HCT116 (cell line): ENCODE measurements around the gene MINDY4B.

Experiments
- CBX3 ChIP-seq: IDR thresholded peaks from 2 replicates; pipeline ENCODE4 v1.6.1; 2012; ENCODE audit warnings: low read depth
- EZH2 ChIP-seq: fragments of 200-600 bp; sonication (generic); IDR thresholded peaks from 2 replicates; pipeline ENCODE4 v1.6.1; 2017; ENCODE audit warnings: antibody characterized with exemption, mixed run types
- EZH2phosphoT487 ChIP-seq: fragments of 200-600 bp; IDR thresholded peaks from 2 replicates; pipeline ENCODE4 v1.6.1; 2018; ENCODE audit warnings: antibody characterized with exemption, borderline replicate concordance
- FOSL1 ChIP-seq: IDR thresholded peaks from 2 replicates; pipeline ENCODE4 v1.6.1; 2012; ENCODE audit warnings: low read depth
- POLR2A ChIP-seq: IDR thresholded peaks from 2 replicates; pipeline ENCODE4 v1.7.0; 2011; ENCODE audit warnings: borderline replicate concordance; ENCODE audit not compliant: insufficient read depth, insufficient read length; ENCODE audit errors: extremely low read depth
- POLR2AphosphoS5 ChIP-seq: IDR thresholded peaks from 2 replicates; pipeline ENCODE4 v1.6.1; 2011; ENCODE audit warnings: mild to moderate bottlenecking, low read depth, low read length, moderate library complexity
- SIN3A ChIP-seq: IDR thresholded peaks from 2 replicates; pipeline ENCODE4 v1.6.1; 2012; ENCODE audit warnings: low read depth
- SP1 ChIP-seq: IDR thresholded peaks from 2 replicates; pipeline ENCODE4 v1.6.1; 2012; ENCODE audit warnings: low read depth
- TCF7L2 ChIP-seq: IDR thresholded peaks from 2 replicates; pipeline ENCODE4 v1.7.0; 2011; ENCODE audit warnings: borderline replicate concordance, inconsistent platforms; ENCODE audit not compliant: insufficient read depth, insufficient read length; ENCODE audit errors: extremely low read depth
- ZFX ChIP-seq: fragments of 450-650 bp; IDR thresholded peaks from 2 replicates; pipeline ENCODE4 v1.6.1; 2017
- ZNF274 ChIP-seq: fragments of 200-500 bp; sonication (Bioruptor generic); IDR thresholded peaks from 2 replicates; pipeline ENCODE4 v1.6.1; 2014; ENCODE audit warnings: mild to moderate bottlenecking, low read depth, low read length, inconsistent platforms
- TF ChIP-seq, protein P1 (sequence below), 3 experiments: fragments of 200-600 bp in 1 of 3; sonication (generic) in 1 of 3; IDR thresholded peaks in 2 of 3; conservative IDR thresholded peaks in 1 of 3; 2 replicates each; pipeline ENCODE4 v1.5.1; 2012 to 2017; ENCODE audit warnings: low read depth in 2 of 3, low read length in 2 of 3, antibody characterized with exemption in 1 of 3, borderline replicate concordance in 1 of 3, control low read depth in 1 of 3, mild to moderate bottlenecking in 1 of 3, mixed read lengths in 1 of 3, mixed run types in 1 of 3, moderate library complexity in 1 of 3; ENCODE audit not compliant: insufficient read depth in 1 of 3
- TF ChIP-seq, protein P2 (sequence below): IDR thresholded peaks from 2 replicates; pipeline ENCODE4 v1.6.1; 2012
- TF ChIP-seq, protein P3 (sequence below): IDR thresholded peaks from 2 replicates; pipeline ENCODE4 v1.6.1; 2012; ENCODE audit warnings: low read depth

- TF ChIP-seq SIN3A (no peak), EZH2 (no peak), FOSL1 (no peak), SP1 (no peak), POLR2AphosphoS5 (no peak), EZH2phosphoT487 (no peak), POLR2A (no peak), CBX3 (no peak), ZNF274 (no peak), ZFX (no peak), TCF7L2 (no peak)
- TF ChIP-seq, protein P1, sequence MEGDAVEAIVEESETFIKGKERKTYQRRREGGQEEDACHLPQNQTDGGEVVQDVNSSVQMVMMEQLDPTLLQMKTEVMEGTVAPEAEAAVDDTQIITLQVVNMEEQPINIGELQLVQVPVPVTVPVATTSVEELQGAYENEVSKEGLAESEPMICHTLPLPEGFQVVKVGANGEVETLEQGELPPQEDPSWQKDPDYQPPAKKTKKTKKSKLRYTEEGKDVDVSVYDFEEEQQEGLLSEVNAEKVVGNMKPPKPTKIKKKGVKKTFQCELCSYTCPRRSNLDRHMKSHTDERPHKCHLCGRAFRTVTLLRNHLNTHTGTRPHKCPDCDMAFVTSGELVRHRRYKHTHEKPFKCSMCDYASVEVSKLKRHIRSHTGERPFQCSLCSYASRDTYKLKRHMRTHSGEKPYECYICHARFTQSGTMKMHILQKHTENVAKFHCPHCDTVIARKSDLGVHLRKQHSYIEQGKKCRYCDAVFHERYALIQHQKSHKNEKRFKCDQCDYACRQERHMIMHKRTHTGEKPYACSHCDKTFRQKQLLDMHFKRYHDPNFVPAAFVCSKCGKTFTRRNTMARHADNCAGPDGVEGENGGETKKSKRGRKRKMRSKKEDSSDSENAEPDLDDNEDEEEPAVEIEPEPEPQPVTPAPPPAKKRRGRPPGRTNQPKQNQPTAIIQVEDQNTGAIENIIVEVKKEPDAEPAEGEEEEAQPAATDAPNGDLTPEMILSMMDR (IDR thresholded peaks at IDR 0.05 in 2 of 3, conservative IDR thresholded peaks at IDR 0.05 in 1 of 3; ENCODE audit: borderline replicate concordance in 1 of 3, insufficient read depth in 1 of 3, low read depth in 2 of 3, low read length in 2 of 3) = no peak
- TF ChIP-seq, protein P2, sequence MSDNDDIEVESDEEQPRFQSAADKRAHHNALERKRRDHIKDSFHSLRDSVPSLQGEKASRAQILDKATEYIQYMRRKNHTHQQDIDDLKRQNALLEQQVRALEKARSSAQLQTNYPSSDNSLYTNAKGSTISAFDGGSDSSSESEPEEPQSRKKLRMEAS = no peak
- TF ChIP-seq, protein P3, sequence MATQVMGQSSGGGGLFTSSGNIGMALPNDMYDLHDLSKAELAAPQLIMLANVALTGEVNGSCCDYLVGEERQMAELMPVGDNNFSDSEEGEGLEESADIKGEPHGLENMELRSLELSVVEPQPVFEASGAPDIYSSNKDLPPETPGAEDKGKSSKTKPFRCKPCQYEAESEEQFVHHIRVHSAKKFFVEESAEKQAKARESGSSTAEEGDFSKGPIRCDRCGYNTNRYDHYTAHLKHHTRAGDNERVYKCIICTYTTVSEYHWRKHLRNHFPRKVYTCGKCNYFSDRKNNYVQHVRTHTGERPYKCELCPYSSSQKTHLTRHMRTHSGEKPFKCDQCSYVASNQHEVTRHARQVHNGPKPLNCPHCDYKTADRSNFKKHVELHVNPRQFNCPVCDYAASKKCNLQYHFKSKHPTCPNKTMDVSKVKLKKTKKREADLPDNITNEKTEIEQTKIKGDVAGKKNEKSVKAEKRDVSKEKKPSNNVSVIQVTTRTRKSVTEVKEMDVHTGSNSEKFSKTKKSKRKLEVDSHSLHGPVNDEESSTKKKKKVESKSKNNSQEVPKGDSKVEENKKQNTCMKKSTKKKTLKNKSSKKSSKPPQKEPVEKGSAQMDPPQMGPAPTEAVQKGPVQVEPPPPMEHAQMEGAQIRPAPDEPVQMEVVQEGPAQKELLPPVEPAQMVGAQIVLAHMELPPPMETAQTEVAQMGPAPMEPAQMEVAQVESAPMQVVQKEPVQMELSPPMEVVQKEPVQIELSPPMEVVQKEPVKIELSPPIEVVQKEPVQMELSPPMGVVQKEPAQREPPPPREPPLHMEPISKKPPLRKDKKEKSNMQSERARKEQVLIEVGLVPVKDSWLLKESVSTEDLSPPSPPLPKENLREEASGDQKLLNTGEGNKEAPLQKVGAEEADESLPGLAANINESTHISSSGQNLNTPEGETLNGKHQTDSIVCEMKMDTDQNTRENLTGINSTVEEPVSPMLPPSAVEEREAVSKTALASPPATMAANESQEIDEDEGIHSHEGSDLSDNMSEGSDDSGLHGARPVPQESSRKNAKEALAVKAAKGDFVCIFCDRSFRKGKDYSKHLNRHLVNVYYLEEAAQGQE = no peak
Observed at GRCh38 chr3:150861851-150862250, 43.4 kb downstream of the MINDY4B start.
